GM19328 (cell line): Measurements from ENCODE around the gene PUS1.
"Not testable (repeated sequence)": the region's sequence is repeated elsewhere in the genome, so short reads cannot be mapped to it uniquely, and the experiment has no call there.

Experiments used
- ATAC-seq: cut with Tn5 transposase; IDR thresholded peaks from one replicate; pipeline ENCODE4 v1.9.1; 2021; ENCODE audit warnings: mild to moderate bottlenecking, moderate library complexity; ENCODE audit not compliant: unreplicated experiment

The PUS1 gene

GRCh38 chr12:131930510-131930909, 1.4 kb downstream of the PUS1 start:
- ATAC-seq, result no peak

- no peak for ATAC-seq
Measured at GRCh38 chr12:131933387-131933786, 4.3 kb downstream of the PUS1 start.

- ATAC-seq, result no peak
Measured at GRCh38 chr12:131934535-131934934, 5.5 kb downstream of the PUS1 start.

GRCh38 chr12:131938082-131938481, 9.0 kb downstream of the PUS1 start:
- no peak for ATAC-seq

GRCh38 chr12:131939007-131939406, 9.9 kb downstream of the PUS1 start:
- ATAC-seq, result no peak

GRCh38 chr12:131940141-131940547, 11.1 kb downstream of the PUS1 start:
- no peak for ATAC-seq

GRCh38 chr12:131941116-131941986, 12.3 kb downstream of the PUS1 start:
- no peak for ATAC-seq

GRCh38 chr12:131941987-131942341, 12.9 kb downstream of the PUS1 start:
- ATAC-seq, result no peak

GRCh38 chr12:131942671-131943070, 13.6 kb downstream of the PUS1 start:
- ATAC-seq, result no peak

- no peak for ATAC-seq
Measured at GRCh38 chr12:131943389-131943788, 14.3 kb downstream of the PUS1 start.

GRCh38 chr12:131943876-131944275, 14.8 kb downstream of the PUS1 start:
- ATAC-seq, result no peak

- no peak for ATAC-seq
Measured at GRCh38 chr12:131944601-131945251, 15.7 kb downstream of the PUS1 start.

GRCh38 chr12:131946757-131947156, 17.7 kb downstream of the PUS1 start:
- ATAC-seq, result no peak

- ATAC-seq, result no peak
Measured at GRCh38 chr12:131947482-131948027, 18.5 kb downstream of the PUS1 start.

- no peak for ATAC-seq
Measured at GRCh38 chr12:131948166-131948712, 19.2 kb downstream of the PUS1 start.

- not testable (repeated sequence) for ATAC-seq
Measured at GRCh38 chr12:131948713-131949430, 19.8 kb downstream of the PUS1 start.

- ATAC-seq, result peak; percentile 85
Measured at GRCh38 chr12:131949431-131950181, 20.5 kb downstream of the PUS1 start, which contains the start of gene EP400. Gene EP400 (plus strand): TSS chr12:131949942. CDS start chr12:131960620, 10,678 bp downstream.

- peak; percentile 30 for ATAC-seq
Measured at GRCh38 chr12:131950182-131950913, 21.3 kb downstream of the PUS1 start.

- not testable (repeated sequence) for ATAC-seq
Measured at GRCh38 chr12:131953810-131954209, 24.7 kb downstream of the PUS1 start.
